Stimulated activated CD8-positive, alpha-beta memory T cell treated with anti-CD3 and anti-CD28 coated beads, Interleukin-15, amount 100 ng/mL, for 24 hours (primary cell): Measurements from ENCODE around the gene PTPRM.

Source experiments
- DNase-seq: peaks from one replicate; pipeline ENCODE4 v3.0.0-alpha.2; 2020; ENCODE audit warnings: low read depth

PTPRM gene

GRCh38 chr18:8366070-8366469, 799.0 kb downstream of the PTPRM start:
- DNase-seq: no peak

- DNase-seq: no peak
Observed at GRCh38 chr18:8366656-8367055, 799.5 kb downstream of the PTPRM start.

GRCh38 chr18:8367217-8367988, 800.3 kb downstream of the PTPRM start:
- no peak for DNase-seq

DNA sequence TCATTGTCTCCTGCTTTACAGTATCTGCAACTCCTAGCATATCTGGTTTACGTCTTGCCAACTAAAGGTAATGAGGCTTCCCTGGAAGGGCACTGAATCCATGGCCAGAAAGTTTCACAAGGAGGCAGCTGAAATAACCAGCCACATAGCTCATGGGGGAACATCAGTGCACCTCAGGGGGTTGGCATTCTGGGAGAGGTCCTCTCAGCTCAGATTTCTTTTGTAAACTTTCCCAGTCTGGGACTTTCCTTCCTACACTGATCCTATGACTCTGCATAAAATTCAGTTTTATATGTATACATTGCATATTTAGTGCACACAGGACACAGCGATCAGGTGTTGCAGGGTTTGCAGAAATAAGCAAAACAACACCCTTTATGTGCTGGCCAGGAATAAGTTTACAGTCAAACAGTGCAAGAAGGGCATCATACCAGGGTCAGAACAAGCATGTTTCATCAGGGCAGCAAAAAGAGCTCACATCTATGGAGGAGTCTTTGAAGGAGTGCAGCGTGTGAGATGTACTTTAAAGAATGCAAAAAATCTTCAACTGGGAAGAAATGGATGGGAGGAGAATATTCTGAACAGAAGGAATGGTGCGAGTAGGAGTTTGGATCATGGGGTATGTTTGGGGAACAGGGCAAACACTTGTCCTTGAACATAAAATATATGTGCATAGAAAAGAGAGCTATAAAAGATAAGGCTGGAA, 801.5 kb downstream of the PTPRM start:
- no peak for DNase-seq

DNA sequence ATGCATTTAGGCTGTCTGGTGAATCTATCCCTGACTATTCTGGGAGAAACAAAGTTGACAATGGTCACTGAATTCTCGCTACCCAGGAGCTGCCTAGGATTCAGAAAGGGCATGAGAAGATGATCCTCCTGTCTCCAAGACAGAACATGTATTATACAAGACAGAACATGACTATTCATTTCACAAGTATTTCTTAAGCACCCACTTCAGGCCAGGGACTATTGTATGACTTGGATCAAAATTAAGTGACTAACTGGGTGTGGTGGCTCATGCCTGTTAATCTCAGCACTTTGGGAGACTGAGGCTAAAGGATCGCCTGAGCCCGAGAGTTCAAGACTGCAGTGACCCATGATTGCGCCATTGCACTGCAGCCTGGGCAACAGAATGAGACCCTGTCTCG, 806.4 kb downstream of the PTPRM start:
- no peak for DNase-seq

DNA sequence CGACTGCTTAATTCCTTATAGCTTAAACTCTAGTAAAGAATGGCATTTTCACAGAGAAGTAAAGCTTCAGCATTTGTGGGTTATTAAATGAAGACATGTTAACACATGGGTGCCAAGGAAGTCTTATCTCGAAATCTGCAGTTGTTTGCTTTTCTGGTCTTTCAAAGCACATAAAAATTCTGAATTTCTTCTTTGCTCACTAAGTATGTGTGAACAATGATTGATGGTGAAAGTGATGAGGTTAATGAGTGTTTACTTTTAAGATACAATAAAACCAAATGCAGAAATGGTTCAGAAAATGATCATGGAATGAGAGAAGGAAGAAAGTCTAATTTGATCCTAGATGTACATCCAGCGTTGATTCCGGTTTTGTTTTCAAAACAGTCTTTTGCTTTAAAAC, 807.6 kb downstream of the PTPRM start:
- no peak for DNase-seq

DNA sequence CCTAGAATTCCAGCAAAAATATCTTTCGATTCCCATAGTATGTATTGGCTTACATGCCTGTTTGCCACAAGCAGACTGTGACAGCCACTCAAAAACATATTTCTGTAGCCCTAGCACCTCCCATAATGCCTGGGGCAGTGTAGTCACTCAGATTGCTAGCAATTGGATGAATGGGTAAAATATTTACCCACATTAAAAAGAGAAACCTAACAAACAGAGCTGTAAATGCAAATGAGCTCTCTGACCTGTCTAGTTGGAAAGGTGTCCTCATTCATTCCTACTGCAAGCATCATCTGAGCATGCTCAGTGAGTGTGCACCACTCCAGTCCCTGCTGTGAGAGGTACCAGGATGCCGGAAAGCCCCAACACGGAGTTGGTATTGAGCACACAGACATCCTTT, 808.1 kb downstream of the PTPRM start:
- DNase-seq: no peak

GRCh38 chr18:8376113-8376512, 809.0 kb downstream of the PTPRM start:
- DNase-seq: no peak

- no peak for DNase-seq
Observed at GRCh38 chr18:8379187-8379941, 812.2 kb downstream of the PTPRM start.

DNA sequence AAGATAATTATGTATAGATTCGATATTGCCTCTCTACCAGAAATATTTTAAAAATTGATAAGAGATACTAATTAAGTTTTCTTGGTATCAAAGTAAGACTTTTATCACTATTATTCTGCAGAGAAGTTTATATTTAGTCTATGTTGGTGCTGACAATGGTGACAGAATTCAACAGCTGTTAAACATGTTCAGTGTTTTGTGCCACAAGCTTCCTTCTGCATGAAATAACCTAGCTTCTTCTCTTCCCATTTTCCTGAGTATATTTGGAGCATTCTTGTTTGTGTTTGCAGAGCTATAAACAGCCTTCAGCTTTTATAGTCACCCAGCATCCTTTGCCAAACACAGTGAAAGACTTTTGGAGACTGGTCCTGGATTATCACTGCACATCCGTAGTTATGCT, 812.9 kb downstream of the PTPRM start:
- no peak for DNase-seq

- no peak for DNase-seq
Observed at GRCh38 chr18:8380926-8381325, 813.8 kb downstream of the PTPRM start.

DNA sequence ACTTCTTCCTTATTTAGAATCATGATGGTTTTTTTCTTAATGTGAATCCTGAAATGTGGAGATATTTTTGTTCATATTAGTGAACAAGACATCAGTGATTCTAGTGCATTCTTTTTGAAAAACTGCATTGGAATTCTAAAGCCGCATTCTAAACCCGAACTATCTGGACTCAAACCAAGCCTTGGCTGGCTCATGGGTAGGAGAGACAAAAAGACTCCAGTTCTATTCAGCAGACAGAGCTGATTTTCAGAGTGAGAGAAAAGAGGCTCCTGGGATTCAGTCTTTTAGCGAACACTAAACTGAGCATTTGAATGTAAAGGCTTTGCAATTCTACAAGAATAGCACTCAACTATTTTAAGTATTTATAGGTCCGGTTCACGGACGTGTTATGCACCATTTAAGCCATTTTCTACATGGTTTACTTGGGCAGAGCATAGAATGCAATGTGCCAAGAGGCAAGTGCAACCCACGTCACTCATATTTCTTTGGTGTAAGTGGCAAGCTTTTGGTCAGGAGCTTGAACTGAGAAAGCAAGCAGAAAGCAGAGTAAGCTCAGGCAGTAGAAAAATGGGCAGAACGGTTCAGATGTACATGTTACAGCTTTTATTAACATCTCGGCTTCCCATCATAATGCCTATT, 814.8 kb downstream of the PTPRM start:
- no peak for DNase-seq

DNA sequence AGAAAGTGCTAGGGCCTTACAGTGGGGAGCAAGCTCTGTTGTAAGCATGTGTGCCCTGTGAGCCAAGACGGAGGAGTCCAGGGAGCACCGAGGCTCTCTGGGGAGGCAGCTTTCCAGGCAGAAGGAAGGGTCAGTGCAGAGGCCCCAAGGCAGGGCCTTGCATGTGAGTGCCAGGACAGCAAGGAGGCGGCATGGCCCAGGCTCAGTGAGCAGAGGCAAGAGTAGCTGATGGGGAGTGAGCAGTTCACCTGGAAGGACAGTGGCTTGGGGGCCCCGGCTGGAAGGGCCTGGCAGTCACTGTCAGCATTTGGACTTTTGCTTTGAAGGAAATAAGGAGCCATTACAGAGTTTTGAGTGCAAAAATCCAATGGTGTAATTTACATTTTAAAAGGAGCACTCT, 818.3 kb downstream of the PTPRM start:
- DNase-seq: no peak

DNA sequence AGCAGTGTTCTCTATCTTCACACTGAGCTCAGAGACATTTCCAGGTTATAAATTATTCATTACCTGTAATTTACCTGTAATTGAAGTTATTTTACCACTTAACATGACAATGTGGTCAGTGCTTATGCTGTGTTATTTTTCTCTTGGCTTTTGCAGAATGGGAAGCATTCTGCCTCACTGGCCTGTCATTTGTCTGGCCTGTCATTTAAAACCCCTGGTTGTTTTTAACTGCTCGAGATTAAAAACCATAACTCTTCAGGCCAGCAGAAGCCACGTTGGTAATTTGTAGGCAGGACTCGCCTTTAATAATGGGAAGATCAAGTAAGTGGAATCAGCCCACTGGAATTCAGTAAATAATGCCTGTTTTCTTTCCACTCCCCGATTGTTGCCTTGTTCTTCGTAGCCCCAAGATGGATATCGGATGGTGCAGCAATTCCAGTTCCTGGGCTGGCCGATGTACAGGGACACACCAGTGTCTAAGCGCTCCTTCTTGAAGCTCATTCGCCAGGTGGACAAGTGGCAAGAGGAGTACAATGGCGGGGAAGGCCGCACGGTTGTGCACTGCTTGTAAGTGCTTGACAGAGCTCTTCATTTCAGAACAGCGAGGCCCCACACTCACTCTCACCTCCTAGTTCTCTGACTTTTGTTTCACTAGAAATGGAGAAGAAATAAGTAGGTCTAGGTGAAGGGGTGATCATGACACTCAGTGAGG, 819.7 kb downstream of the PTPRM start:
- no peak for DNase-seq

DNA sequence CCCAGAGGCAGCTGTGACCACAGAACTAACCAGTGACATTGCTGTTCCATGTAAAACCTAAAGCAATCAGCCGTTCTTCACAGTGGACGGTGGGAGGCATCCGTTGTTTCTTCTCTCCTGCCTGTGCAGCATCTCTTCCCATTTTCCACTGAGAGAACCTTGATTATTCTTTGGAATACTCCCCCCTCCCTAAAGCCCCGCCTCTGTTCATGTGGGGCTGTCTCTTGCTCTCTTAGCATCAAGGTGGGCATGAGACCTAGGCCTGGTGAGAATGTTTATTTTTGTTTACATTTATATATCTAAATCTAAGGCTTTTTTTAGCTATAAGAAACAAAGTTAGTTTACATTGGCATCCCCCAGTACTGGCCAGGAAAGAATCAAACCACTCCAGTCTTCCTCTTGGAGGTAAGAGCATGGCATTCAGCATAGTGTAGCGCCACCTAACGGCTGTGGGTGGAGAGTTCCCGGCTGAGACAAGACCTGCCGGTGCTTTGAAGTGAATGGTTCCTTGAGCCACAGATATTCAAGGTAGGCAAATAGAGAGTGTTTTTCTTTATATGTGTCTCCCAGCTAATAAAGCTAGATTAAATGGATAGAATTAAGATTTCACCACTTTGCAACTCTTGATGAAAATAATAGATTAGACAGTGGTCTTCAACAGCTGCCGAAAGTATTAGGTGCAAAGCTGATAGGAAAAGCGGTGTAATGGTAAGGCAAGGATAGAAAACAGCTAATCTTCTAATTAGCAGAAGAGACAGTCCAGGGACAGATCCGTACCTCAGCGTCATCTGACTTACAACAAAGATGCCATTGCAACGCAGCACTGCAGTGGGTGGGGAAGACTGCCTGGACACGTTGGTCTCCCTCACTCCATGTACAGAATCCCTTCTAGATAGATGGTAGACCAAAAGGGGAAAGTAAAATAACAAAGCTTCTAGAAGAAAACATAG, 822.5 kb downstream of the PTPRM start:
- DNase-seq: no peak

DNA sequence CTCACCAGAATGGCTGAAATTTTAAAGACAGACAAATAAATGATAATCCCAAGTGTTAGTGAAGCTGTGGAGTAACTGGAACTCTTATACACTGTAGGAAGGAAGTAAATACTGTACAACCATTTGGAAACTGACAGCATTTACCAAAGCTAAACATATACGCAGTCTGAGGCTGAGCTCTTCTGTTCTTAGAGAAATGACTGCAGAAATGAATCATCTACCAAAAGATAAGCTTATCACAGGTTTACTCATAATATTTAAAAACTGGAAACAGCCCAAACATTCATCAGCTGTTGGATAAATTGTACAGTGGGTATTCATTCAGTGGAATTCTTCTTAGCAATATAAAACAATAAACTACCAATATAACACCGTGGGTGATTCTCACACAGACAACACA, 824.0 kb downstream of the PTPRM start:
- DNase-seq: no peak

GRCh38 chr18:8396254-8396653, 829.1 kb downstream of the PTPRM start:
- DNase-seq: no peak

GRCh38 chr18:8397034-8397433, 829.9 kb downstream of the PTPRM start:
- DNase-seq: no peak

GRCh38 chr18:8399138-8399537, 832.0 kb downstream of the PTPRM start:
- DNase-seq: no peak

DNA sequence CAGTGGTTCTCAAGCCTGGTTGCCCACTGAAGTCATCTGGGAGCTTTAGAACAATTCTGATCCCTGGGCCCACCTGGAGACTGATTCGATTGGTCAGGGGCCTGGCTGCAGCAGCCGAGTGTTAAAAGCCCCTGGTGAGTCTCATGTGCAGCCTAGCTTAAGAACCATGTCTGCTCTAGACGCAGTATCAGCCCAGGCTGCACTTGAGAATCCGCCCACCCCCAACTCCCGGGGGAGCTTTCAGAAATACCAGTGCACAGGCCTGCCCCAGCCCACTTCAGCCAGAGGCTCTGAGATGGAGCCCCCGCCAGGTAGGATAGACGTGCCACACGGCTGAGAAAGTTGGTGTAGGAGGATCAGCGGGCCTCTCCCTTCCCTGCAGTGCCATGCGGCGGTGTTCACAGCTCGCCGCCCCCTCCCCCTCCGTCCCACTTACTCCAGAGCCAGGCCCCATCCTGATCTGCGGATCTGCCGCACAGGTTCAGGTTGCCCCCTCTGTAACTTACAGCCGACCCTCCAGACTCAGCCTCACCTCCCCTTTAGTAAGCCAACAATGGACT, 833.2 kb downstream of the PTPRM start:
- no peak for DNase-seq
